Tibial nerve (tissue), 4 donors: ENCODE measurements around the gene BCAR3.

Experiments used
- CTCF ChIP-seq, 5 experiments: fragments of 200-600 bp in 3 of 5; fragments of 450-650 bp in 2 of 5; sonication (generic) in 3 of 5; IDR thresholded peaks; one replicate each; pipeline ENCODE4 v1.5.1; 2016 to 2019; ENCODE audit warnings: antibody characterized with exemption in 5 of 5, mild to moderate bottlenecking in 3 of 5, moderate library complexity in 2 of 5
- EP300 ChIP-seq, 2 donors: sonication (generic); formaldehyde crosslinking; IDR thresholded peaks; one replicate each; pipeline ENCODE4 v1.6.1; 2017; ENCODE audit warnings: antibody characterized with exemption in 2 of 2, mild to moderate bottlenecking in 1 of 2
- POLR2A ChIP-seq, 2 donors: fragments of 450-650 bp; IDR thresholded peaks; one replicate each; pipeline ENCODE4 v1.6.1; 2017; ENCODE audit warnings: antibody characterized with exemption in 2 of 2, mild to moderate bottlenecking in 2 of 2, moderate library complexity in 2 of 2

- TF ChIP-seq CTCF (IDR thresholded peaks at IDR 0.05) (no peak), POLR2A (IDR thresholded peaks at IDR 0.05) (no peak), EP300 (IDR thresholded peaks at IDR 0.05) (no peak)
Measured at GRCh38 chr1:93662481-93663207, 19.0 kb downstream of the BCAR3 start.
